IMR-90 (cell line): Measurements from ENCODE around the gene KRTAP5-4. TPM values are rescaled to one million over a fixed set of nuclear protein-coding genes. Genes with fewer than 3 reads are reported as not detected.

ENCODE experiments used
- ATAC-seq: fragments of 200-7000 bp; cut with Tn5 transposase; 2 replicates; pipeline ENCODE4 v1.9.1; 2020; ENCODE audit warnings: low read depth, mild to moderate bottlenecking, moderate library complexity
- BruUV-seq: library from RNA; stranded (reverse); fragments of 400-500 nt; replicated peaks from 2 replicates; lab custom pipeline; 2021; lab: Mats Ljungman, UMichigan
- CTCF ChIA-PET: fragments of 300-600 bp; formaldehyde crosslinking; extraction: SDS; loops from one replicate; lab custom pipeline; 2021; ENCODE audit warnings: antibody characterized with exemption; lab: Yijun Ruan, JAX
- POLR2A ChIA-PET: fragments of 300-600 bp; sonication (Branson Sonifier 250); formaldehyde crosslinking; loops from one replicate; lab custom pipeline; 2022; ENCODE audit warnings: antibody characterized with exemption; ENCODE audit not compliant: unreplicated experiment; lab: Charles Lee
- DNase-seq: peaks from one replicate; pipeline ENCODE4 v3.0.0; 2013
- H2AFZ ChIP-seq: replicated peaks from 2 replicates; pipeline ENCODE3; 2013; ENCODE audit warnings: low read length, mild to moderate bottlenecking; ENCODE audit not compliant: poor library complexity
- H2AK5ac ChIP-seq: 2 replicates; pipeline ENCODE4 v1.6.1; 2013; ENCODE audit warnings: low read depth, low read length, inconsistent platforms
- H2AK9ac ChIP-seq: replicated peaks from 2 replicates; pipeline ENCODE3; 2013; ENCODE audit warnings: mild to moderate bottlenecking, low read depth, low read length, moderate library complexity; ENCODE audit not compliant: poor library complexity
- H2BK120ac ChIP-seq: 2 replicates; pipeline ENCODE4 v1.6.1; 2013; ENCODE audit warnings: low read depth, low read length, inconsistent platforms
- H2BK15ac ChIP-seq: 3 replicates; pipeline ENCODE4 v1.6.1; 2013; ENCODE audit warnings: low read depth, low read length, inconsistent platforms
- H2BK20ac ChIP-seq: 2 replicates; pipeline ENCODE4 v1.6.1; 2013; ENCODE audit warnings: low read depth, mild to moderate bottlenecking, inconsistent platforms, low read length, moderate library complexity
- H2BK5ac ChIP-seq: 2 replicates; pipeline ENCODE4 v1.6.1; 2013; ENCODE audit warnings: mild to moderate bottlenecking, low read depth, low read length, inconsistent platforms; ENCODE audit not compliant: poor library complexity, severe bottlenecking
- H3K14ac ChIP-seq: replicated peaks from 2 replicates; pipeline ENCODE4 v1.6.1; 2013; ENCODE audit warnings: low read depth, low read length, inconsistent platforms
- H3K18ac ChIP-seq: 2 replicates; pipeline ENCODE4 v1.6.1; 2013; ENCODE audit warnings: low read depth, low read length, control low read depth
- H3K23ac ChIP-seq: 2 replicates; pipeline ENCODE4 v1.6.1; 2013; ENCODE audit warnings: low read depth, low read length, inconsistent platforms
- H3K27ac ChIP-seq: 2 replicates; pipeline ENCODE4 v1.5.1; 2013; ENCODE audit warnings: mild to moderate bottlenecking, control low read depth, low read length; ENCODE audit not compliant: insufficient read depth
- H3K27me3 ChIP-seq: 2 replicates; pipeline ENCODE4 v1.6.1; 2013; ENCODE audit warnings: low read length; ENCODE audit not compliant: control insufficient read depth, insufficient read depth
- H3K36me3 ChIP-seq: 2 replicates; pipeline ENCODE4 v1.6.1; 2013; ENCODE audit warnings: low read length, mixed read lengths; ENCODE audit not compliant: control insufficient read depth, insufficient read depth
- H3K4ac ChIP-seq: 2 replicates; pipeline ENCODE4 v1.6.1; 2013; ENCODE audit warnings: low read depth, low read length, inconsistent platforms
- H3K4me1 ChIP-seq: 2 replicates; pipeline ENCODE4 v1.6.1; 2013; ENCODE audit warnings: low read length, mixed read lengths; ENCODE audit not compliant: control insufficient read depth, insufficient read depth
- H3K4me2 ChIP-seq: 2 replicates; pipeline ENCODE4 v1.6.1; 2013; ENCODE audit warnings: low read depth, mild to moderate bottlenecking, control low read depth, low read length, moderate library complexity
- H3K4me3 ChIP-seq: 2 replicates; pipeline ENCODE4 v1.5.1; 2013; ENCODE audit warnings: low read depth, mild to moderate bottlenecking, control low read depth, low read length, moderate library complexity; ENCODE audit not compliant: insufficient read depth
- H3K56ac ChIP-seq: 2 replicates; pipeline ENCODE4 v1.6.1; 2013; ENCODE audit warnings: low read length, inconsistent platforms; ENCODE audit not compliant: insufficient read depth; ENCODE audit errors: extremely low read depth
- H3K79me1 ChIP-seq, 2 experiments: 2 replicates each; pipeline ENCODE4 v1.6.1; 2013; ENCODE audit warnings: low read length in 2 of 2, inconsistent platforms in 1 of 2, low read depth in 1 of 2
- H3K9ac ChIP-seq: 2 replicates; pipeline ENCODE4 v1.6.1; 2013; ENCODE audit warnings: low read depth, low read length, control low read depth
- H3K9me1 ChIP-seq: 2 replicates; pipeline ENCODE4 v1.6.1; 2013; ENCODE audit warnings: low read length, inconsistent platforms; ENCODE audit not compliant: insufficient read depth
- H3K9me3 ChIP-seq: 2 replicates; pipeline ENCODE4 v1.6.1; 2013; ENCODE audit warnings: low read length; ENCODE audit not compliant: control insufficient read depth, insufficient read depth
- H4K20me1 ChIP-seq: 2 replicates; pipeline ENCODE4 v1.6.1; 2013; ENCODE audit warnings: low read length, inconsistent platforms; ENCODE audit not compliant: insufficient read depth
- H4K5ac ChIP-seq: 2 replicates; pipeline ENCODE4 v1.6.1; 2013; ENCODE audit warnings: mild to moderate bottlenecking, low read depth, low read length, control low read depth
- H4K8ac ChIP-seq, 2 experiments: 2 replicates each; pipeline ENCODE4 v1.6.1; 2013; ENCODE audit warnings: low read depth in 2 of 2, low read length in 2 of 2, control low read depth in 1 of 2, inconsistent platforms in 1 of 2
- H4K91ac ChIP-seq: 2 replicates; pipeline ENCODE4 v1.6.1; 2013; ENCODE audit warnings: low read depth, low read length, inconsistent platforms; ENCODE audit not compliant: insufficient read depth
- CEBPB ChIP-seq: IDR thresholded peaks from 2 replicates; pipeline ENCODE4 v1.6.1; 2012; ENCODE audit warnings: low read depth, low read length, improper control_type of control experiment
- CTCF ChIP-seq: conservative IDR thresholded peaks from 2 replicates; pipeline ENCODE4 v1.5.1; 2012; ENCODE audit warnings: mild to moderate bottlenecking, low read depth, low read length, improper control_type of control experiment
- ELK1 ChIP-seq: fragments of 150-350 bp; IDR thresholded peaks from 2 replicates; pipeline ENCODE4 v1.6.1; 2016; ENCODE audit warnings: low read depth, mild to moderate bottlenecking, low read length, moderate library complexity, borderline replicate concordance
- MAFK ChIP-seq: IDR thresholded peaks from 2 replicates; pipeline ENCODE4 v1.6.1; 2012; ENCODE audit warnings: low read depth, low read length, improper control_type of control experiment
- MAZ ChIP-seq: IDR thresholded peaks from 2 replicates; pipeline ENCODE4 v1.6.1; 2012; ENCODE audit warnings: low read depth, mild to moderate bottlenecking, low read length, improper control_type of control experiment, moderate library complexity, borderline replicate concordance
- RCOR1 ChIP-seq: IDR thresholded peaks from 2 replicates; pipeline ENCODE4 v1.6.1; 2012; ENCODE audit warnings: mild to moderate bottlenecking, low read length, improper control_type of control experiment; ENCODE audit not compliant: insufficient replicate concordance
- WGBS, 2 experiments: methylation state at CpG; one replicate each; pipeline versions ENCODE4 v1.1.5 to v1.1.7; 2013; ENCODE audit warnings: missing lambda C conversion rate in 2 of 2; ENCODE audit not compliant: insufficient read length in 1 of 2; ENCODE audit errors: extremely low coverage in 2 of 2; 5-methylcytosine and 5-hydroxymethylcytosine counted together
- dilution Hi-C: fragments of 300-500 bp; cut with HindIII; formaldehyde crosslinking; loops from one replicate; pipeline ENCODE4 v1.14.3; 2018; ENCODE audit warnings: low sequenced_read_pairs; ENCODE audit not compliant: unreplicated experiment
- in situ Hi-C: fragments of 300-500 bp; cut with MboI; formaldehyde crosslinking; loops from 3 replicates; pipeline ENCODE4 v1.14.3; 2019; ENCODE audit warnings: low sequenced_read_pairs, inconsistent platforms, mixed read lengths
- intact Hi-C: fragments of 100-400 bp; cut with micrococcal nuclease; formaldehyde crosslinking; loops from 2 replicates; pipeline ENCODE4 v1.10.0; 2022
- polyA plus RNA-seq, 3 experiments: library from polyadenylated mRNA; depleted of rRNA; stranded (reverse); fragments of >200 nt; gene quantifications; 2 replicates each; pipeline ENCODE4 v1.2.3, GENCODE V29; 2012; ENCODE audit warnings: low replicate concordance in 1 of 3
- total RNA-seq: library from RNA; depleted of rRNA; stranded (reverse); fragments of >200 nt; gene quantifications from 2 replicates; pipeline ENCODE4 v1.2.3, GENCODE V29; 2012

KRTAP5-4 gene
- total and polyA plus RNA-seq, 2 of the 4 experiments (the other 2 are of a cell fraction): not detected

GRCh38 chr11:1655168-1656060, 33.5 kb upstream of the KRTAP5-4 start:
- WGBS, 2 experiments: 73% methylated on average over 12 of the region's 26 CpGs; no CpG with 5 or more reads in 1 of the 2 experiments
- Histone ChIP-seq H4K91ac (no peak overlapping the region), H4K8ac (no peak overlapping the region), H3K56ac (no peak overlapping the region), H2AK9ac (peak overlapping the region; percentile 65), H3K23ac (no peak overlapping the region), H3K27me3 (peaks cover 58% of the 10 kb centered on the region), H4K20me1 (no peaks in the 10 kb centered on the region), H2BK15ac (no peak overlapping the region), H3K79me1 (no peaks in the 10 kb centered on the region), H2BK5ac (no peak overlapping the region), H3K4me2 (no peak overlapping the region), H4K5ac (no peak overlapping the region), H3K27ac (no peak overlapping the region), H3K14ac (no peak overlapping the region), H2AFZ (peak overlapping the region; percentile 56), H3K18ac (no peak overlapping the region), H3K9ac (no peak overlapping the region), H2AK5ac (no peak overlapping the region), H2BK20ac (no peak overlapping the region), H3K4me1 (no peaks in the 10 kb centered on the region; the same call in 1 of the 2 replicates), H3K36me3 (no peaks in the 10 kb centered on the region), H2BK120ac (no peak overlapping the region), H3K9me3 (no peaks in the 10 kb centered on the region), H3K4me3 (no peak overlapping the region), H3K4ac (no peak overlapping the region), H3K9me1 (no peaks in the 10 kb centered on the region)
- ChIA-PET POLR2A (no interaction called here), CTCF (interaction anchor here (3.0 kb wide), 1 partner anchor 347 kb away, joined by 16 read pairs; no protein-coding TSS in a partner anchor)
- intact Hi-C loops (no loop called here), in situ Hi-C loops (no loop called here), dilution Hi-C loops (no loop called here)
- DNase-seq (no peak), ATAC-seq (no peak)
- TF ChIP-seq CEBPB (no peak), CTCF (no peak), ELK1 (no peak), MAZ (no peak), RCOR1 (no peak), MAFK (no peak)
- no TSS peak for BruUV-seq
